ENCODE data around the gene PCDHGB1.

DNA sequence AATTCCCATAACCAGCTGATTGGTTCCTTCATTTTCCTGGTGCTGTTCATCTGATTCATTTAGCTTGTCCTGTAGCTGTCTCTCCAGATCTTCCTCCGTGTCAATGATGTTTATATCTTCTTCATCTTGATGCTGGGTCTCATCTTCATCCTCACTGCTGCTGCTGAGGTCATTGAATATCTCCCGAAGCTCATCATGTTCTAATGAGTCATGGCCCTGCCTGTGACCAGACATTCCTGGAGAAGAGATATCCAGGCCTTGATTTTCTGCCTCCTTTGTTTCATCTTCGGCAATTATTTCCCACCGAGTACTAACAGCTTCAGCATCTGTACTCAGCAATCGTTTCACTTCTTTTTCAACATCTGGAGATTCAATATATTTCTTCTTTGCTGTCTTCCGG, 30.7 kb upstream of the PCDHGB1 start:
- TF ChIP-seq, protein P1, sequence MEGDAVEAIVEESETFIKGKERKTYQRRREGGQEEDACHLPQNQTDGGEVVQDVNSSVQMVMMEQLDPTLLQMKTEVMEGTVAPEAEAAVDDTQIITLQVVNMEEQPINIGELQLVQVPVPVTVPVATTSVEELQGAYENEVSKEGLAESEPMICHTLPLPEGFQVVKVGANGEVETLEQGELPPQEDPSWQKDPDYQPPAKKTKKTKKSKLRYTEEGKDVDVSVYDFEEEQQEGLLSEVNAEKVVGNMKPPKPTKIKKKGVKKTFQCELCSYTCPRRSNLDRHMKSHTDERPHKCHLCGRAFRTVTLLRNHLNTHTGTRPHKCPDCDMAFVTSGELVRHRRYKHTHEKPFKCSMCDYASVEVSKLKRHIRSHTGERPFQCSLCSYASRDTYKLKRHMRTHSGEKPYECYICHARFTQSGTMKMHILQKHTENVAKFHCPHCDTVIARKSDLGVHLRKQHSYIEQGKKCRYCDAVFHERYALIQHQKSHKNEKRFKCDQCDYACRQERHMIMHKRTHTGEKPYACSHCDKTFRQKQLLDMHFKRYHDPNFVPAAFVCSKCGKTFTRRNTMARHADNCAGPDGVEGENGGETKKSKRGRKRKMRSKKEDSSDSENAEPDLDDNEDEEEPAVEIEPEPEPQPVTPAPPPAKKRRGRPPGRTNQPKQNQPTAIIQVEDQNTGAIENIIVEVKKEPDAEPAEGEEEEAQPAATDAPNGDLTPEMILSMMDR (IDR thresholded peaks at IDR 0.05 in 4 of 5, conservative IDR thresholded peaks at IDR 0.05 in 1 of 5), result no peak
- no peak for TF ChIP-seq POLR2A (IDR thresholded peaks at IDR 0.05)

All from gastrocnemius medialis (tissue), 4 donors.